Liver (tissue), 3 donors: ENCODE results near the gene TSPAN17.

Experiments
- CTCF ChIP-seq: fragments of 150-350 bp; IDR thresholded peaks from 2 replicates; pipeline ENCODE4 v1.5.1; 2017; ENCODE audit warnings: improper control_type of control experiment, low read depth, low read length; ENCODE audit not compliant: missing input control
- GABPA ChIP-seq, 2 donors: IDR thresholded peaks in 1 of 2; conservative IDR thresholded peaks in 1 of 2; 2 replicates each; pipeline ENCODE4 v1.6.1; 2016; ENCODE audit warnings: antibody characterized with exemption in 2 of 2, mild to moderate bottlenecking in 1 of 2, moderate library complexity in 1 of 2
- MAX ChIP-seq: IDR thresholded peaks from 2 replicates; pipeline ENCODE4 v1.6.1; 2016; ENCODE audit warnings: antibody characterized with exemption
- REST ChIP-seq: IDR thresholded peaks from 2 replicates; pipeline ENCODE4 v1.6.1; 2016; ENCODE audit warnings: antibody characterized with exemption, mild to moderate bottlenecking
- TAF1 ChIP-seq: conservative IDR thresholded peaks from 2 replicates; pipeline ENCODE4 v1.6.1; 2016; ENCODE audit warnings: antibody characterized with exemption, mild to moderate bottlenecking
- ZBTB33 ChIP-seq: IDR thresholded peaks from 2 replicates; pipeline ENCODE4 v1.6.1; 2016; ENCODE audit warnings: antibody characterized with exemption
- donor health status: healthy.
- donor health status: healthy.

- no peak for TF ChIP-seq CTCF
- TF ChIP-seq TAF1 = no peak
- TF ChIP-seq REST = no peak
- TF ChIP-seq GABPA (IDR thresholded peaks at IDR 0.05 in 1 of 2, conservative IDR thresholded peaks at IDR 0.05 in 1 of 2) = no peak
- no peak for TF ChIP-seq MAX
- no peak for TF ChIP-seq ZBTB33
Observed at GRCh38 chr5:176702671-176703641, 55.7 kb downstream of the TSPAN17 start.
